VCaP (cell line): ENCODE results near the gene CALN1.
"Not testable (repeated sequence)": the region's sequence is repeated elsewhere in the genome, so short reads cannot be mapped to it uniquely, and the experiment has no call there.

Experiments
- H3K27ac ChIP-seq: fragments of 450-650 bp; 2 replicates; pipeline ENCODE4 v1.5.1; 2017
- TF ChIP-seq, protein P1 (sequence below): fragments of 450-650 bp; conservative IDR thresholded peaks from 2 replicates; pipeline ENCODE4 v1.5.1; 2017; ENCODE audit warnings: mild to moderate bottlenecking, moderate library complexity

Gene CALN1

DNA sequence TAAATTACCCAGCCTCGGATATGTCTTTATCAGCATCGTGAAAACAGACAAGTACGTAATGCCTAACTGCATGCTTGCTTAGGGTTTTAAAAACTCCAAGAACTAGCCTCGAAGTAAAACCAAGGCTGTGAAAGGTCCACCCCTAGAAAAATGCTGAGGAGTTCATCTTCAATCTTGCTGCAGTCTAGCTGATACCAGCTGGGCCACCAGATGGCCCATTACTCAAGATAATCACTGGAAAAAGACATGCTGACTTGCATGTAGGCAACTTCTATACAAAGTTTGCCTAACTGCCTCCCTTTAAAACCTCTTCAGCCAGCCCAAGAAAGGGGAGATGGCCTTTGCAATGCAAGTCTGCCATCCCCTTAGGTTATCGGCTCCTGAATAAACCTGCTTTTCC is 666.1 kb downstream of the CALN1 start:
- no peak overlapping the region for H3K27ac ChIP-seq
- TF ChIP-seq, protein P1, sequence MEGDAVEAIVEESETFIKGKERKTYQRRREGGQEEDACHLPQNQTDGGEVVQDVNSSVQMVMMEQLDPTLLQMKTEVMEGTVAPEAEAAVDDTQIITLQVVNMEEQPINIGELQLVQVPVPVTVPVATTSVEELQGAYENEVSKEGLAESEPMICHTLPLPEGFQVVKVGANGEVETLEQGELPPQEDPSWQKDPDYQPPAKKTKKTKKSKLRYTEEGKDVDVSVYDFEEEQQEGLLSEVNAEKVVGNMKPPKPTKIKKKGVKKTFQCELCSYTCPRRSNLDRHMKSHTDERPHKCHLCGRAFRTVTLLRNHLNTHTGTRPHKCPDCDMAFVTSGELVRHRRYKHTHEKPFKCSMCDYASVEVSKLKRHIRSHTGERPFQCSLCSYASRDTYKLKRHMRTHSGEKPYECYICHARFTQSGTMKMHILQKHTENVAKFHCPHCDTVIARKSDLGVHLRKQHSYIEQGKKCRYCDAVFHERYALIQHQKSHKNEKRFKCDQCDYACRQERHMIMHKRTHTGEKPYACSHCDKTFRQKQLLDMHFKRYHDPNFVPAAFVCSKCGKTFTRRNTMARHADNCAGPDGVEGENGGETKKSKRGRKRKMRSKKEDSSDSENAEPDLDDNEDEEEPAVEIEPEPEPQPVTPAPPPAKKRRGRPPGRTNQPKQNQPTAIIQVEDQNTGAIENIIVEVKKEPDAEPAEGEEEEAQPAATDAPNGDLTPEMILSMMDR: peak; percentile 60

DNA sequence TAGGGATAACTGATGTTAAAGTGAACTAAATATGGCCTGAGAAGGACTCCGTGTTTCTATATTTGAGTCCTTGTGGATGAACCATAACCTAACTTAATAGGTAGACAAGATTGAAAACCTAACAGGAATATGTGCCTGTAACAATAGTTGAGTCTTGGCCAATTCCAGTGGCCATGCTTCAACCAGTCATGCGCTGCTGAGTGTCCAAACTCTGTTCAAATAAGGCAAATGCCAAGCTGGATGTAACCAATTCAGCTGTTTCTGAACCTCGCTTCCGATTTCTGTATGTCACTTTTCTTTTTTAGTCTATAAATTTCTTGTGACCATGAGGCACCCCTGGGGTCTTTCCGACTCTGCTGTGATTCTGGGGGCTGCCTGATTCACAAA is 672.0 kb downstream of the CALN1 start:
- H3K27ac ChIP-seq: no peak overlapping the region
- TF ChIP-seq, protein P1: no peak

DNA sequence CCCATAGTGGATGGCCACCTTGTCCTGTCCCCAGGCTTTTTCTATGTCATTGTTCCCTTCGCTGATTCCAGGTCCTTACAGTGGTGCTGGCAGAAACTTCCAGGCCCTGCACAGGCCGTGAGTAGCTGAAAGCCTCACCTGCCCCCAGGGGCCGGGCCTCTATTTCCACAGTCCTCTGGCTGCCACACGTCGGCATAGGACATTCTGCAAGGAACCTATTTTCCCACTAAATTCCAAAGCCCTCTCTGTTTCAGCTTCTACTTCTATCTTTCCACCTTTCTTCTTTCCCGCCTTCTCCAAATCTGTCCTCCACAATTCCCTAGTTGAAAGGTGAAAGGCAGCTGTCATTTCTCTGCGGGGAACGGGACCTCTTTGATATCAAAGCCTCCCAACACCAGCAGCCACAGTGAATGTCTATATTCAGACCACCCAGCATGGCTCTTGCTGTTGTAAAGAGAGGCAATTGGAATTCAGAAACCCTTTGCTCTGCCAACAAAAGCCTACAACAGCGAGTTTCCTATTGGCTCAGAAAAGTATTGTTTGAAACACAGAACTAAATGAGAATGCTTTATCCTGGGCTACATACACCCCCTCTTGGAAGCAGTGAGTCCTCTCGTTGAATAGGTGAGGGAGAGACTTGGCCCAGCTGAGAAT is 672.5 kb downstream of the CALN1 start:
- H3K27ac ChIP-seq: no peak overlapping the region
- TF ChIP-seq, protein P1: no peak

DNA sequence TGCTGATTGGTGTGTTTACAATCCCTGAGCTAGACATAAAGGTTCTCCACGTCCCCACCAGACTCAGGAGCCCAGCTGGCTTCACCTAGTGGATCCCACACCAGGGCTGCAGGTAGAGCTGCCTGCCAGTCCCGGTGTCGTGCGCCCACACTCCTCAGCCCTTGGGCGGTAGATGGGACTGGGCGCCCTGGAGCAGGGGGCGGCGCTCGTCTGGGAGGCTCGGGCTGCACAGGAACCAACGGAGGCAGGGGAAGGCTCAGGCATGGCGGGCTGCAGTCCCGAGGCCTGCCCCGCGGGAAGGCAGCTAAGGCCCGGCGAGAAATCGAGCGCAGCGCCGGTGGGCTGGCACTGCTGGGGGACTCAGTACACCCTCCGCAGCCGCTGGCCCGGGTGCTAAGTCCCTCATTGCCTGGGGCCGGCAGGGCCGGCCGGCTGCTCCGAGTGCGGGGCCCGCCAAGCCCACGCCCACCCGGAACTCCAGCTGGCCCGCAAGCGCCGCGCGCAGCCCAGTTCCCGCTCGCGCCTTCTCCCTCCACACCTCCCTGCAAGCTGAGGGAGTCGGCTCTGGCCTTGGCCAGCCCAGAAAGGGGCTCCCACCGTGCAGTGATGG is 674.1 kb downstream of the CALN1 start:
- H3K27ac ChIP-seq: not testable (repeated sequence)

DNA sequence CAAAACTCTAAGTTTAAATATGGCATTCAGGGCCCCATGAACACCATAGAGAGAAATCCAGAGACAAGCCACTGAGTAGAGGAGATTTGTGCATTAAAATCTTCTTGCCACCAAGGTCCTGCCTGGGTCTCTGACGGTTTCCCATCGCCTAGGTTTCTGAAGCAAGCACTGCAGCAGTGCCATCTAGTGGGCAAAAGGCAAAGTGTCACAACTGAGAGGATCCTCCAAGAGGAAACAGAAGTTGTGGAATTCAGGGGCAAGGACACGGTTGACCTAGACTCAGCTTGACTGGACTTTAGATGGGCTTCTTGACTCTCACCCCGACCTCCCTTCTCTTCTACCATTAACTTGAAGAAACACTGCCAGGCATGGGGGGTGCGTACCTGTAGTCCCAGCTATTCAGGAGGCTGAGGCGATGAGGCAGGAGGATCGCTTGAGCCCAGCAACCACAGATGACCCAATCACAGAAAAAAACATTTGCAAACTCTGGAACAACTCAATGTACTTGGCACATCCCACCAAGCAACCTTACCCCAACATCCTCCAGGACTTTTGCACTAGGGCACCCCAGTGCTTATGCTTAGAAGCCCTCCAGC is 676.1 kb downstream of the CALN1 start:
- TF ChIP-seq, protein P1: peak; percentile 97
- no peak overlapping the region for H3K27ac ChIP-seq

DNA sequence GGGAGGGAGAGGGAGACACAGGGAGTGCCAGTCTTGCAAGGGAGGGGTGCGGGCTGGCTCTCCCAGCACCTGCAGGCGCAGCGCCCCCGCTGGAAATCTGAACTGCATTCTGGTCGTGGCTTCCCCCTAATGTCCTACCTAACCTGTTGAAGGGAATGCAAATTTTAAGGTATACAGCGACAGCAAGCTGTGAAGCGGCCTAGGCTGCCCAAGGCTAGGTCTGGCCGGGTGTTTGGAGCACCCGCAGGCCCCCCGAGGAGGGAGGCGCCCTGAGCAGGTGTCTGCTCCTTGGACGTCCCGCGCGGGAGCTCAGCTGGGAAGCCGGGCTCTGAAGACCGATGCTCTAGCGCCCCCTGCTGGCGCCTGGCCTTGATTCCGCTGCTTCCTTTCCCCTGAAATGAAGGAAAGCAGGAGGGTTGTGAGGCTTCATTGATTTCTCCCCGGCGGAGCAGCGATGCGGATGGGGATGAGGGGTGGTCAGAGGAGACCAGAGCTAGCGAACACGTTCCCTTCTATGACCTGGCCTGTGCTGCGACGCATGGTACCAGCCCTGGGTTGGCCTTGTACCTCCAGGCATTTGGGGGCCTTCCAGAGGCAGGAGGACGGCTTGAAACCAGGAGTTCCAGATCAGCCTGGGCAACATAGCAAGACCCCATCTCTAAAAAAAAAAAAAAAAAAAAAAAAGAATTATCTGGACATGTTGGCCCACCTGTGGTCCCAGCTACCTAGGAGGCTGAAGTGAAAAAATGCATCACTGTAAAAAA is 678.8 kb downstream of the CALN1 start:
- peak overlapping the region; percentile 23; the same call in 1 of the 2 replicates for H3K27ac ChIP-seq
- TF ChIP-seq, protein P1: peak; percentile 94

DNA sequence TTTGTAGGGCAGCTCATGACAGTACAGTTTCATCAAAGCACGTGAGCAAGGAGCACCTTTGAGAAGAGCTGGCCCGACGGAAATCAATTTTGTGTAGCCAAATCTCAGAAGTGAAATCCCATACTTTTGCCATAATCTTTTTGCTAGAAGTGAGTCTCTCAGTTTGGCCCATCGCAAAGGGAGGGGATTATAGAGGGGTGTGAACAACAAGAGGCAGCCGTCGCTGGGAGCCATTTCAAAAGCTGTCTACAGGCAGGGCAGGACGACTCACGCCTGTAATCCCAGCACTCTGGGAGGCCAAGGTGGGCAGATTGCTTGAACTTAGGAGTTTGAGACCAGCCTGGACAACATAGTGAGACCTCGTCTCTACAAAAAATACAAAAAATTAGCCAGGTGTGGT is 680.4 kb downstream of the CALN1 start:
- TF ChIP-seq, protein P1: no peak
- H3K27ac ChIP-seq: no peak overlapping the region
